Thymus (tissue), 2 donors: Measurements from ENCODE around the gene NFS1. TPM values are rescaled to one million over a fixed set of nuclear protein-coding genes. Genes with fewer than 3 reads are reported as not detected.

Experiments used
- polyA plus RNA-seq: library from polyadenylated mRNA; stranded (reverse); fragments of 200-250 nt; gene quantifications from one replicate; pipeline ENCODE4 v1.2.3, GENCODE V29; 2013
- total RNA-seq: library from RNA; stranded (reverse); fragments of 120-200 nt; gene quantifications from one replicate; pipeline ENCODE4 v1.2.4, GENCODE V29; 2013
- donor health status: healthy.

Gene NFS1
- total and polyA plus RNA-seq, 2 donors = 13.2 to 25.5 TPM

Other genes with a start within 250 kb of the NFS1 start
- 17.6 TPM for gene CEP250, start 243.8 kb downstream of the NFS1 start, total RNA-seq
- 12.5 TPM for gene CEP250, start 243.8 kb downstream of the NFS1 start, polyA plus RNA-seq
- gene C20orf173, start 169.7 kb downstream of the NFS1 start, total RNA-seq = not detected
- gene C20orf173, start 169.7 kb downstream of the NFS1 start, polyA plus RNA-seq = not detected
- 157 TPM for gene ERGIC3, start 157.3 kb downstream of the NFS1 start, total RNA-seq
- 181 TPM for gene ERGIC3, start 157.3 kb downstream of the NFS1 start, polyA plus RNA-seq
- 0.85 TPM for gene SPAG4, start 83.5 kb downstream of the NFS1 start, total RNA-seq
- 4.4 TPM for gene SPAG4, start 83.5 kb downstream of the NFS1 start, polyA plus RNA-seq
- 43.6 TPM for gene CPNE1, start 34.5 kb downstream of the NFS1 start, total RNA-seq
- 238 TPM for gene CPNE1, start 34.5 kb downstream of the NFS1 start, polyA plus RNA-seq
- gene RBM12, start 34.5 kb downstream of the NFS1 start, total RNA-seq = 52.3 TPM
- 24.8 TPM for gene RBM12, start 34.5 kb downstream of the NFS1 start, polyA plus RNA-seq
- 213 TPM for gene ROMO1, start 53 bp upstream of the NFS1 start, total RNA-seq
- gene ROMO1, start 53 bp upstream of the NFS1 start, polyA plus RNA-seq = 296 TPM
- 449 TPM for gene RBM39, start 42.9 kb upstream of the NFS1 start, total RNA-seq
- gene RBM39, start 42.9 kb upstream of the NFS1 start, polyA plus RNA-seq = 830 TPM
- gene PHF20, start 72.7 kb upstream of the NFS1 start, total RNA-seq = 35.6 TPM
- gene PHF20, start 72.7 kb upstream of the NFS1 start, polyA plus RNA-seq = 39.7 TPM